H1 (cell line): ENCODE data around the gene TWNK. TPM values are rescaled to one million over a fixed set of nuclear protein-coding genes. Genes with fewer than 3 reads are reported as not detected.

Experiments
- CTCF ChIA-PET: fragments of 300-600 bp; sonication (Branson Sonifier 250); formaldehyde crosslinking; loops from one replicate; lab custom pipeline; 2021; ENCODE audit not compliant: partially characterized antibody; lab: Charles Lee
- POLR2A ChIA-PET: fragments of 300-600 bp; sonication (Branson Sonifier 250); formaldehyde crosslinking; loops from one replicate; lab custom pipeline; 2021; ENCODE audit warnings: inconsistent platforms; ENCODE audit not compliant: partially characterized antibody; lab: Charles Lee
- DNase-seq, 2 experiments: peaks; one replicate each; pipeline versions ENCODE4 v3.0.0 to v3.0.0-alpha.2; 2010 to 2022; ENCODE audit warnings: low spot score in 2 of 2, low read depth in 1 of 2, mixed read lengths in 1 of 2
- FAIRE-seq: peaks from 2 replicates; lab custom pipeline; 2011; peaks lifted over from hg19 to GRCh38; lab: Jason Lieb, UNC
- H2AFZ ChIP-seq: 2 replicates; pipeline ENCODE4 v1.8.1; 2012; ENCODE audit warnings: low read length, inconsistent platforms
- H2AK5ac ChIP-seq: 2 replicates; pipeline ENCODE4 v1.6.1; 2013; ENCODE audit warnings: low read depth, low read length
- H2BK120ac ChIP-seq: replicated peaks from 2 replicates; pipeline ENCODE3; 2013; ENCODE audit warnings: low read depth, low read length, inconsistent platforms
- H2BK12ac ChIP-seq: 2 replicates; pipeline ENCODE4 v1.6.1; 2013; ENCODE audit warnings: low read depth, low read length
- H2BK15ac ChIP-seq: 2 replicates; pipeline ENCODE4 v1.6.1; 2013; ENCODE audit warnings: low read length
- H2BK20ac ChIP-seq: 2 replicates; pipeline ENCODE4 v1.6.1; 2013; ENCODE audit warnings: low read length
- H2BK5ac ChIP-seq: 2 replicates; pipeline ENCODE4 v1.6.1; 2013; ENCODE audit warnings: low read depth, low read length
- H3K14ac ChIP-seq: 2 replicates; pipeline ENCODE4 v1.6.1; 2013; ENCODE audit warnings: inconsistent platforms; ENCODE audit not compliant: insufficient read length
- H3K18ac ChIP-seq: 2 replicates; pipeline ENCODE4 v1.6.1; 2013; ENCODE audit warnings: low read length; ENCODE audit errors: extremely low read depth
- H3K23ac ChIP-seq: 2 replicates; pipeline ENCODE4 v1.6.1; 2013; ENCODE audit warnings: inconsistent platforms; ENCODE audit not compliant: insufficient read length
- H3K23me2 ChIP-seq: 2 replicates; pipeline ENCODE4 v1.6.1; 2013; ENCODE audit warnings: low read depth, low read length
- H3K27ac ChIP-seq: 2 replicates; pipeline ENCODE4 v1.6.1; 2011; ENCODE audit warnings: low read depth, low read length, inconsistent platforms
- H3K27me3 ChIP-seq, 4 experiments: replicated peaks in 1 of 4; 1 replicate in 1 of 4; 2 replicates in 3 of 4; pipeline versions ENCODE4 v1.6.1 to v1.8.1; 2011 to 2013; ENCODE audit warnings: low read length in 3 of 4, mild to moderate bottlenecking in 3 of 4, inconsistent platforms in 2 of 4, mixed read lengths in 2 of 4, moderate library complexity in 1 of 4; ENCODE audit not compliant: control insufficient read depth in 3 of 4, insufficient read depth in 3 of 4; ENCODE audit errors: extremely low read depth in 1 of 4
- H3K36me3 ChIP-seq, 4 experiments: 2 replicates each; pipeline versions ENCODE4 v1.6.1 to v1.8.1; 2011 to 2013; ENCODE audit warnings: mild to moderate bottlenecking in 4 of 4, low read length in 3 of 4, moderate library complexity in 2 of 4, control low read depth in 1 of 4, inconsistent platforms in 1 of 4; ENCODE audit not compliant: insufficient read depth in 4 of 4, control insufficient read depth in 2 of 4
- H3K4ac ChIP-seq: replicated peaks from 2 replicates; pipeline ENCODE3; 2013; ENCODE audit warnings: low read length, low read depth, mixed read lengths, inconsistent platforms; ENCODE audit not compliant: insufficient read length
- H3K4me1 ChIP-seq, 4 experiments: replicated peaks in 1 of 4; 1 replicate in 1 of 4; 2 replicates in 3 of 4; pipeline versions ENCODE4 v1.6.1 to v1.8.1; 2011 to 2013; ENCODE audit warnings: low read length in 3 of 4, inconsistent platforms in 2 of 4, mixed read lengths in 1 of 4; ENCODE audit not compliant: insufficient read depth in 4 of 4, control insufficient read depth in 3 of 4
- H3K4me2 ChIP-seq, 2 experiments: 2 replicates each; pipeline versions ENCODE4 v1.6.1 to v1.8.1; 2011 to 2013; ENCODE audit warnings: low read depth in 2 of 2, low read length in 2 of 2, control low read depth in 1 of 2, inconsistent platforms in 1 of 2, mild to moderate bottlenecking in 1 of 2; ENCODE audit not compliant: insufficient read depth in 1 of 2
- H3K4me3 ChIP-seq, 4 experiments: fragments of 200-600, 300-600 bp in 1 of 4; sonication (generic), shearing (Covaris generic), sonication (Bioruptor Twin) in 1 of 4; 2 replicates each; pipeline versions ENCODE4 v1.5.1 to v1.8.1; 2011 to 2016; ENCODE audit warnings: low read length in 4 of 4, low read depth in 3 of 4, control low read depth in 2 of 4, inconsistent platforms in 2 of 4, mild to moderate bottlenecking in 2 of 4, mixed read lengths in 1 of 4, moderate library complexity in 1 of 4; ENCODE audit not compliant: insufficient read depth in 2 of 4; ENCODE audit errors: extremely low read depth in 1 of 4
- H3K56ac ChIP-seq: replicated peaks from 2 replicates; pipeline ENCODE3; 2013; ENCODE audit warnings: low read depth, mild to moderate bottlenecking, mixed read lengths, low read length, inconsistent platforms; ENCODE audit not compliant: insufficient read length
- H3K79me1 ChIP-seq: 2 replicates; pipeline ENCODE4 v1.6.1; 2013; ENCODE audit warnings: low read depth, low read length, control low read depth
- H3K79me2 ChIP-seq, 2 experiments: 2 replicates each; pipeline versions ENCODE4 v1.6.1 to v1.8.1; 2012 to 2013; ENCODE audit warnings: low read length in 2 of 2, mild to moderate bottlenecking in 2 of 2, inconsistent platforms in 1 of 2; ENCODE audit not compliant: insufficient read depth in 2 of 2, control insufficient read depth in 1 of 2
- H3K9ac ChIP-seq, 4 experiments: replicated peaks in 1 of 4; 1 replicate in 1 of 4; 2 replicates in 3 of 4; pipeline versions ENCODE4 v1.6.1 to v1.8.1; 2011 to 2013; ENCODE audit warnings: low read depth in 3 of 4, low read length in 3 of 4, control low read depth in 2 of 4, mild to moderate bottlenecking in 2 of 4, moderate library complexity in 2 of 4, inconsistent platforms in 1 of 4; ENCODE audit errors: extremely low read depth in 1 of 4
- H3K9me3 ChIP-seq, 2 experiments: 2 replicates each; pipeline versions ENCODE4 v1.6.1 to v1.8.1; 2012 to 2013; ENCODE audit warnings: mild to moderate bottlenecking in 2 of 2, moderate library complexity in 2 of 2, control low read depth in 1 of 2, inconsistent platforms in 1 of 2, low read depth in 1 of 2, low read length in 1 of 2, mixed read lengths in 1 of 2; ENCODE audit not compliant: insufficient read depth in 2 of 2
- H4K20me1 ChIP-seq, 2 experiments: replicated peaks in 1 of 2; 2 replicates each; pipeline versions ENCODE3 to v1.8.1; 2011 to 2013; ENCODE audit warnings: inconsistent platforms in 2 of 2, low read length in 2 of 2, mild to moderate bottlenecking in 1 of 2; ENCODE audit not compliant: insufficient read depth in 2 of 2, control insufficient read depth in 1 of 2
- H4K5ac ChIP-seq: 2 replicates; pipeline ENCODE4 v1.6.1; 2013; ENCODE audit warnings: low read length, low read depth, mixed read lengths, inconsistent platforms; ENCODE audit not compliant: insufficient read length
- H4K8ac ChIP-seq: 2 replicates; pipeline ENCODE4 v1.8.0; 2013; ENCODE audit warnings: mild to moderate bottlenecking, moderate library complexity, low read length, inconsistent platforms; ENCODE audit not compliant: insufficient read depth; ENCODE audit errors: extremely low read depth
- H4K91ac ChIP-seq: replicated peaks from 2 replicates; pipeline ENCODE3; 2013; ENCODE audit warnings: low read length, mixed read lengths, inconsistent platforms; ENCODE audit not compliant: insufficient read length
- CTBP2 ChIP-seq: IDR thresholded peaks from 2 replicates; pipeline ENCODE4 v1.7.0; 2011; ENCODE audit warnings: borderline replicate concordance, mild to moderate bottlenecking, moderate library complexity, mixed read lengths, low read length; ENCODE audit not compliant: insufficient read depth, insufficient read length
- SP4 ChIP-seq: IDR thresholded peaks from 2 replicates; pipeline ENCODE4 v1.6.1; 2012; ENCODE audit warnings: low read length, inconsistent platforms
- SRF ChIP-seq: IDR thresholded peaks from 2 replicates; pipeline ENCODE4 v1.6.1; 2011; ENCODE audit warnings: mild to moderate bottlenecking, low read depth, low read length, moderate library complexity
- WGBS, 2 experiments: shearing (Covaris generic) in 1 of 2; methylation state at CpG; one replicate each; pipeline versions ENCODE4 v1.1.6 to v1.1.7; 2013 to 2015; ENCODE audit warnings: low lambda C conversion rate in 2 of 2, mixed read lengths in 2 of 2, inconsistent platforms in 1 of 2, low coverage in 1 of 2, missing lambda C conversion rate in 1 of 2; ENCODE audit not compliant: insufficient replicate concordance in 2 of 2, insufficient coverage in 1 of 2, insufficient read length in 1 of 2; ENCODE audit errors: extremely low coverage in 1 of 2, missing lambda C conversion rate in 1 of 2; 5-methylcytosine and 5-hydroxymethylcytosine counted together
- polyA plus RNA-seq, 7 experiments: library from polyadenylated mRNA; depleted of rRNA in 3 of 7; stranded (reverse) in 5 of 7; unstranded in 2 of 7; fragments of >200 nt in 5 of 7; fragments of 200-250 nt in 2 of 7; gene quantifications; 1 replicate in 5 of 7; 2 replicates in 1 of 7; 4 replicates in 1 of 7; pipeline versions ENCODE4 v1.2.1 to v1.2.3, GENCODE V29; 2011 to 2013; ENCODE audit warnings: missing spikeins in 2 of 7, mixed read lengths in 2 of 7
- total RNA-seq: library from RNA; stranded (reverse); fragmentation: NEBNext Ultra II Directional; extraction: Animal tissue kit (Norgen Biotek cat#: 25700); gene quantifications from 2 replicates; pipeline ENCODE4 v1.2.1, GENCODE V29; 2021

Gene TWNK
- total and polyA plus RNA-seq, 2 of the 8 experiments (the other 6 are each of a cell fraction or from before 2014, with no cell fraction given): 15.4 to 32.5 TPM

DNA sequence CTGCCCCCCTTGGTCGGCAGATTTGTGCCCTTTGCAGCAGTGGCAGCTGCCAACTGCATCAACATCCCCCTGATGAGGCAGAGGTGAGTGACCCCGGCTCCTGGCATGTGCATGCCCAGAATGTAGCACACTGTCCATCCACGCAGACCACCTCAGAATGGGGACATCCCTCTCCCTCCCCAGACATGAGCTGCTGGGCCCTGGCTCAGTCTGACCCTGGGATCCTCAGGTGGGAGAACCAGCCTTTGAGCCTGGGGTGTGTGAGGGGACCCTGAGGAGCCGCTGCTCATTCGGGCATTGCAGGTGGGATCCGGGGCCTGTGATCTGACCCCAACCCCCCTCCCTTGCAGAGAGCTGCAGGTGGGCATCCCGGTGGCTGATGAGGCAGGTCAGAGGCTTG is 49.4 kb downstream of the TWNK start:
- FAIRE-seq: no peak

More for the DNA sequence above, 49.4 kb downstream of the TWNK start:
- no peak overlapping the region for H2BK15ac ChIP-seq
- no peak overlapping the region for H3K56ac ChIP-seq
- H3K79me2 ChIP-seq: no peaks in the 10 kb centered on the region
- no peaks in the 10 kb centered on the region for H3K36me3 ChIP-seq
- peaks cover 5% of the 10 kb centered on the region; the same call in 1 of the 2 replicates for H3K23me2 ChIP-seq
- no peak overlapping the region for H3K23ac ChIP-seq
- H3K9ac ChIP-seq: no peak overlapping the region
- no peak overlapping the region for H3K4me3 ChIP-seq
- H2BK5ac ChIP-seq: no peak overlapping the region
- H2BK12ac ChIP-seq: no peak overlapping the region
- H2AFZ ChIP-seq: no peak overlapping the region
- H4K91ac ChIP-seq: no peak overlapping the region
- H3K27ac ChIP-seq: no peak overlapping the region
- no peak overlapping the region for H2BK120ac ChIP-seq
- DNase-seq: no peak
- H3K27me3 ChIP-seq: peaks cover 0 to 31% (median 27%) of the 10 kb centered on the region in 4 experiments; a peak in 6 of 7 replicates
- H3K4me2 ChIP-seq: no peak overlapping the region
- TF ChIP-seq CTBP2 (no peak), SP4 (no peak), SRF (no peak)
- H3K14ac ChIP-seq: no peak overlapping the region
- H3K4me1 ChIP-seq: peaks cover 0 to 8% (median 6%) of the 10 kb centered on the region in 4 experiments; a peak in 6 of 7 replicates
- no peak overlapping the region for H3K4ac ChIP-seq
- H3K18ac ChIP-seq: no peak overlapping the region
- no peaks in the 10 kb centered on the region for H3K79me1 ChIP-seq
- no peaks in the 10 kb centered on the region for H3K9me3 ChIP-seq
- CTCF ChIA-PET: interaction anchor here (0.5 to 51.8 kb wide), 5 partner anchors 10 to 473 kb away, joined by 3 to 2176 read pairs (median 145); partner anchors contain the start of genes KAZALD1, PDZD7 and SFXN3
- H4K20me1 ChIP-seq: peaks cover 0 to 3% of the 10 kb centered on the region in 2 experiments
- H2BK20ac ChIP-seq: no peak overlapping the region
- POLR2A ChIA-PET: interaction anchor here (0.7 kb wide), 1 partner anchor 18 kb away, joined by 3 read pairs; no protein-coding TSS in a partner anchor
- no peak overlapping the region; the same call in 1 of the 2 replicates for H4K8ac ChIP-seq
- H2AK5ac ChIP-seq: no peak overlapping the region
- 82% methylated on average over 7 of the region's 7 CpGs; no CpG with 5 or more reads in 1 of the 2 experiments for WGBS, 2 experiments
- H4K5ac ChIP-seq: no peak overlapping the region
